IMR-90 (cell line): ENCODE data around the gene UPK1A. TPM values are rescaled to one million over a fixed set of nuclear protein-coding genes. Genes with fewer than 3 reads are reported as not detected.

Experiments used
- ATAC-seq: fragments of 200-7000 bp; cut with Tn5 transposase; 2 replicates; pipeline ENCODE4 v1.9.1; 2020; ENCODE audit warnings: low read depth, mild to moderate bottlenecking, moderate library complexity
- BruUV-seq: library from RNA; stranded (reverse); fragments of 400-500 nt; replicated peaks from 2 replicates; lab custom pipeline; 2021; lab: Mats Ljungman, UMichigan
- CTCF ChIA-PET: fragments of 300-600 bp; formaldehyde crosslinking; extraction: SDS; loops from one replicate; lab custom pipeline; 2021; ENCODE audit warnings: antibody characterized with exemption; lab: Yijun Ruan, JAX
- POLR2A ChIA-PET: fragments of 300-600 bp; sonication (Branson Sonifier 250); formaldehyde crosslinking; loops from one replicate; lab custom pipeline; 2022; ENCODE audit warnings: antibody characterized with exemption; ENCODE audit not compliant: unreplicated experiment; lab: Charles Lee
- DNase-seq: peaks from one replicate; pipeline ENCODE4 v3.0.0; 2013
- H2AFZ ChIP-seq: replicated peaks from 2 replicates; pipeline ENCODE3; 2013; ENCODE audit warnings: low read length, mild to moderate bottlenecking; ENCODE audit not compliant: poor library complexity
- H2AK5ac ChIP-seq: 2 replicates; pipeline ENCODE4 v1.6.1; 2013; ENCODE audit warnings: low read depth, low read length, inconsistent platforms
- H2AK9ac ChIP-seq: replicated peaks from 2 replicates; pipeline ENCODE3; 2013; ENCODE audit warnings: mild to moderate bottlenecking, low read depth, low read length, moderate library complexity; ENCODE audit not compliant: poor library complexity
- H2BK120ac ChIP-seq: 2 replicates; pipeline ENCODE4 v1.6.1; 2013; ENCODE audit warnings: low read depth, low read length, inconsistent platforms
- H2BK15ac ChIP-seq: 3 replicates; pipeline ENCODE4 v1.6.1; 2013; ENCODE audit warnings: low read depth, low read length, inconsistent platforms
- H2BK20ac ChIP-seq: 2 replicates; pipeline ENCODE4 v1.6.1; 2013; ENCODE audit warnings: low read depth, mild to moderate bottlenecking, inconsistent platforms, low read length, moderate library complexity
- H2BK5ac ChIP-seq: 2 replicates; pipeline ENCODE4 v1.6.1; 2013; ENCODE audit warnings: mild to moderate bottlenecking, low read depth, low read length, inconsistent platforms; ENCODE audit not compliant: poor library complexity, severe bottlenecking
- H3K14ac ChIP-seq: replicated peaks from 2 replicates; pipeline ENCODE4 v1.6.1; 2013; ENCODE audit warnings: low read depth, low read length, inconsistent platforms
- H3K18ac ChIP-seq: 2 replicates; pipeline ENCODE4 v1.6.1; 2013; ENCODE audit warnings: low read depth, low read length, control low read depth
- H3K23ac ChIP-seq: 2 replicates; pipeline ENCODE4 v1.6.1; 2013; ENCODE audit warnings: low read depth, low read length, inconsistent platforms
- H3K27ac ChIP-seq: 2 replicates; pipeline ENCODE4 v1.5.1; 2013; ENCODE audit warnings: mild to moderate bottlenecking, control low read depth, low read length; ENCODE audit not compliant: insufficient read depth
- H3K27me3 ChIP-seq: 2 replicates; pipeline ENCODE4 v1.6.1; 2013; ENCODE audit warnings: low read length; ENCODE audit not compliant: control insufficient read depth, insufficient read depth
- H3K36me3 ChIP-seq: 2 replicates; pipeline ENCODE4 v1.6.1; 2013; ENCODE audit warnings: low read length, mixed read lengths; ENCODE audit not compliant: control insufficient read depth, insufficient read depth
- H3K4ac ChIP-seq: 2 replicates; pipeline ENCODE4 v1.6.1; 2013; ENCODE audit warnings: low read depth, low read length, inconsistent platforms
- H3K4me1 ChIP-seq: 2 replicates; pipeline ENCODE4 v1.6.1; 2013; ENCODE audit warnings: low read length, mixed read lengths; ENCODE audit not compliant: control insufficient read depth, insufficient read depth
- H3K4me2 ChIP-seq: 2 replicates; pipeline ENCODE4 v1.6.1; 2013; ENCODE audit warnings: low read depth, mild to moderate bottlenecking, control low read depth, low read length, moderate library complexity
- H3K4me3 ChIP-seq: 2 replicates; pipeline ENCODE4 v1.5.1; 2013; ENCODE audit warnings: low read depth, mild to moderate bottlenecking, control low read depth, low read length, moderate library complexity; ENCODE audit not compliant: insufficient read depth
- H3K56ac ChIP-seq: 2 replicates; pipeline ENCODE4 v1.6.1; 2013; ENCODE audit warnings: low read length, inconsistent platforms; ENCODE audit not compliant: insufficient read depth; ENCODE audit errors: extremely low read depth
- H3K79me1 ChIP-seq, 2 experiments: 2 replicates each; pipeline ENCODE4 v1.6.1; 2013; ENCODE audit warnings: low read length in 2 of 2, inconsistent platforms in 1 of 2, low read depth in 1 of 2
- H3K9ac ChIP-seq: 2 replicates; pipeline ENCODE4 v1.6.1; 2013; ENCODE audit warnings: low read depth, low read length, control low read depth
- H3K9me1 ChIP-seq: 2 replicates; pipeline ENCODE4 v1.6.1; 2013; ENCODE audit warnings: low read length, inconsistent platforms; ENCODE audit not compliant: insufficient read depth
- H3K9me3 ChIP-seq: 2 replicates; pipeline ENCODE4 v1.6.1; 2013; ENCODE audit warnings: low read length; ENCODE audit not compliant: control insufficient read depth, insufficient read depth
- H4K20me1 ChIP-seq: 2 replicates; pipeline ENCODE4 v1.6.1; 2013; ENCODE audit warnings: low read length, inconsistent platforms; ENCODE audit not compliant: insufficient read depth
- H4K5ac ChIP-seq: 2 replicates; pipeline ENCODE4 v1.6.1; 2013; ENCODE audit warnings: mild to moderate bottlenecking, low read depth, low read length, control low read depth
- H4K8ac ChIP-seq, 2 experiments: 2 replicates each; pipeline ENCODE4 v1.6.1; 2013; ENCODE audit warnings: low read depth in 2 of 2, low read length in 2 of 2, control low read depth in 1 of 2, inconsistent platforms in 1 of 2
- H4K91ac ChIP-seq: 2 replicates; pipeline ENCODE4 v1.6.1; 2013; ENCODE audit warnings: low read depth, low read length, inconsistent platforms; ENCODE audit not compliant: insufficient read depth
- CEBPB ChIP-seq: IDR thresholded peaks from 2 replicates; pipeline ENCODE4 v1.6.1; 2012; ENCODE audit warnings: low read depth, low read length, improper control_type of control experiment
- CHD1 ChIP-seq: IDR thresholded peaks from 2 replicates; pipeline ENCODE4 v1.6.1; 2012; ENCODE audit warnings: low read depth, low read length, improper control_type of control experiment
- ELK1 ChIP-seq: fragments of 150-350 bp; IDR thresholded peaks from 2 replicates; pipeline ENCODE4 v1.6.1; 2016; ENCODE audit warnings: low read depth, mild to moderate bottlenecking, low read length, moderate library complexity, borderline replicate concordance
- MAZ ChIP-seq: IDR thresholded peaks from 2 replicates; pipeline ENCODE4 v1.6.1; 2012; ENCODE audit warnings: low read depth, mild to moderate bottlenecking, low read length, improper control_type of control experiment, moderate library complexity, borderline replicate concordance
- MXI1 ChIP-seq: IDR thresholded peaks from 2 replicates; pipeline ENCODE4 v1.6.1; 2012; ENCODE audit warnings: low read depth, mild to moderate bottlenecking, low read length, moderate library complexity, borderline replicate concordance
- NFE2L2 ChIP-seq: fragments of 150-350 bp; IDR thresholded peaks from 2 replicates; pipeline ENCODE4 v1.6.1; 2016; ENCODE audit warnings: low read depth, mild to moderate bottlenecking, low read length
- POLR2A ChIP-seq: IDR thresholded peaks from 2 replicates; pipeline ENCODE4 v1.6.1; 2012; ENCODE audit warnings: mild to moderate bottlenecking, low read depth, low read length
- RCOR1 ChIP-seq: IDR thresholded peaks from 2 replicates; pipeline ENCODE4 v1.6.1; 2012; ENCODE audit warnings: mild to moderate bottlenecking, low read length, improper control_type of control experiment; ENCODE audit not compliant: insufficient replicate concordance
- RFX5 ChIP-seq: IDR thresholded peaks from 2 replicates; pipeline ENCODE4 v1.8.0; 2012; ENCODE audit warnings: low read depth, mild to moderate bottlenecking, low read length, moderate library complexity
- USF2 ChIP-seq: fragments of 150-350 bp; IDR thresholded peaks from 2 replicates; pipeline ENCODE4 v1.6.1; 2017; ENCODE audit warnings: mild to moderate bottlenecking, antibody characterized with exemption, low read length, low read depth
- WGBS, 2 experiments: methylation state at CpG; one replicate each; pipeline versions ENCODE4 v1.1.5 to v1.1.7; 2013; ENCODE audit warnings: missing lambda C conversion rate in 2 of 2; ENCODE audit not compliant: insufficient read length in 1 of 2; ENCODE audit errors: extremely low coverage in 2 of 2; 5-methylcytosine and 5-hydroxymethylcytosine counted together
- dilution Hi-C: fragments of 300-500 bp; cut with HindIII; formaldehyde crosslinking; loops from one replicate; pipeline ENCODE4 v1.14.3; 2018; ENCODE audit warnings: low sequenced_read_pairs; ENCODE audit not compliant: unreplicated experiment
- in situ Hi-C: fragments of 300-500 bp; cut with MboI; formaldehyde crosslinking; loops from 3 replicates; pipeline ENCODE4 v1.14.3; 2019; ENCODE audit warnings: low sequenced_read_pairs, inconsistent platforms, mixed read lengths
- intact Hi-C: fragments of 100-400 bp; cut with micrococcal nuclease; formaldehyde crosslinking; loops from 2 replicates; pipeline ENCODE4 v1.10.0; 2022
- polyA plus RNA-seq, 3 experiments: library from polyadenylated mRNA; depleted of rRNA; stranded (reverse); fragments of >200 nt; gene quantifications; 2 replicates each; pipeline ENCODE4 v1.2.3, GENCODE V29; 2012; ENCODE audit warnings: low replicate concordance in 1 of 3
- total RNA-seq: library from RNA; depleted of rRNA; stranded (reverse); fragments of >200 nt; gene quantifications from 2 replicates; pipeline ENCODE4 v1.2.3, GENCODE V29; 2012

Gene UPK1A
- total and polyA plus RNA-seq, 2 of the 4 experiments (the other 2 are of a cell fraction), result 0.21 TPM; not detected in 1

GRCh38 chr19:35661995-35662340, 4.3 kb upstream of the UPK1A start:
- H3K79me1 ChIP-seq, result peaks cover 4 to 5% of the 10 kb centered on the region in 2 experiments; a peak in 2 of 4 replicates
- no peak overlapping the region for H2AFZ ChIP-seq
- dilution Hi-C loops, result no loop called here
- no peak overlapping the region for H3K27ac ChIP-seq
- no peak overlapping the region for H3K56ac ChIP-seq
- TF ChIP-seq USF2 (no peak), POLR2A (no peak), RCOR1 (no peak), CEBPB (no peak), ELK1 (no peak), CHD1 (no peak), NFE2L2 (no peak), RFX5 (no peak), MAZ (no peak), MXI1 (no peak)
- peaks cover 46% of the 10 kb centered on the region for H3K36me3 ChIP-seq
- no peaks in the 10 kb centered on the region for H3K9me1 ChIP-seq
- BruUV-seq, result no TSS peak
- H3K9me3 ChIP-seq, result no peaks in the 10 kb centered on the region
- no peak overlapping the region for H3K9ac ChIP-seq
- H2BK20ac ChIP-seq, result no peak overlapping the region
- no peak overlapping the region for H2BK120ac ChIP-seq
- H3K18ac ChIP-seq, result no peak overlapping the region
- POLR2A ChIA-PET, result no interaction called here
- H2AK9ac ChIP-seq, result no peak overlapping the region
- no peak overlapping the region for H2BK15ac ChIP-seq
- H2BK5ac ChIP-seq, result no peak overlapping the region
- no peak overlapping the region for H4K91ac ChIP-seq
- no peak for ATAC-seq
- H3K4me3 ChIP-seq, result no peak overlapping the region
- no peak overlapping the region for H3K4me2 ChIP-seq
- no peak for DNase-seq
- no peak overlapping the region for H2AK5ac ChIP-seq
- no peak overlapping the region for H4K8ac ChIP-seq
- no peak overlapping the region for H3K14ac ChIP-seq
- intact Hi-C loops, result no loop called here
- H4K5ac ChIP-seq, result no peak overlapping the region
- H3K4me1 ChIP-seq, result no peaks in the 10 kb centered on the region
- CTCF ChIA-PET, result interaction anchor here (0.7 kb wide), 1 partner anchor 618 kb away, joined by 3 read pairs; no protein-coding TSS in a partner anchor
- H3K4ac ChIP-seq, result no peak overlapping the region
- in situ Hi-C loops, result no loop called here
- H4K20me1 ChIP-seq, result 0 out of 2 replicates have a peak, but pooled peaks cover 7% of the 10 kb centered on the region
- no peak overlapping the region for H3K23ac ChIP-seq
- WGBS, 2 experiments, result no CpG with 5 or more reads among the region's 6 CpGs
- H3K27me3 ChIP-seq, result no peaks in the 10 kb centered on the region
